ENCODE measurements around the gene MBTPS1.

The MBTPS1 gene

DNA sequence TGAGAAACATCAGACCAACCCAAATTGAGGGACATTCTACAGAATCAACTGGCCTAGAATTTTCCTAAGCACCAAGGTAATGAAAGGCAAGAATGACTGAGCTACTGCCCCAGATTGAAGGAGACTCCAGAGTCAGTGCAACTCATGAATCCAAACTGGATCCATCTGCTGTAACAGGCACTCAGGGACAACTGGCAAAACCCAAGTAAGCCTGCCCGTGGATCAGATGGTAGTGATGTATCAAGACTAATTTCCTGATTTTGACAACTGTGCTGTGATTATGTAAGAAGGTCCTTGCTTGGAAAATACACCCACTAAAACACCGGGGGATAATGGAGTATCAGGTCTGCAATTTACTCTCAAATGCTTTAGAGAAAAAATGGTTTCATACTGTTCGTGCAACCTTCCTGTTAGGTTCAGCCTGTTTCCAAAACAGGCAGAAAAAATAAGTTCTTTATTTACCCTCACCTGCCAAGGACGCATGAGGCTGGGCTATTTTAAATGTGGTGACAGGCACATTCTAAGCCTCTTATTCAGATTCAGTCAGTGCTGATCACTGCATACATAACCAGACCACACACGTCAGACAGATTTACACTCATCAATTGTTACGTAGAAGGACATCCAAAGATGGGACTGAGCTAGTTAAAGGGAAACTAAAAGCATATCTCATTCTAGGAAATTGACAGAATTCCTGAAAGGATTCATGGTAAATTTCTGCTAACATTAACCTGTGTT is 7.0 kb downstream of the MBTPS1 start:
- no peak for TF ChIP-seq ISL1 (CRISPR knock-in tag; IDR thresholded peaks at IDR 0.05)
- TF ChIP-seq ZFP3 (CRISPR knock-in tag; IDR thresholded peaks at IDR 0.05) = no peak
- TF ChIP-seq CSDC2 (CRISPR knock-in tag; IDR thresholded peaks at IDR 0.05) = no peak
- TF ChIP-seq ESRRG (CRISPR knock-in tag; IDR thresholded peaks at IDR 0.05) = no peak
- no peak for TF ChIP-seq BACH2 (CRISPR knock-in tag; IDR thresholded peaks at IDR 0.05; ENCODE audit: borderline replicate concordance)
- TF ChIP-seq, protein P1, sequence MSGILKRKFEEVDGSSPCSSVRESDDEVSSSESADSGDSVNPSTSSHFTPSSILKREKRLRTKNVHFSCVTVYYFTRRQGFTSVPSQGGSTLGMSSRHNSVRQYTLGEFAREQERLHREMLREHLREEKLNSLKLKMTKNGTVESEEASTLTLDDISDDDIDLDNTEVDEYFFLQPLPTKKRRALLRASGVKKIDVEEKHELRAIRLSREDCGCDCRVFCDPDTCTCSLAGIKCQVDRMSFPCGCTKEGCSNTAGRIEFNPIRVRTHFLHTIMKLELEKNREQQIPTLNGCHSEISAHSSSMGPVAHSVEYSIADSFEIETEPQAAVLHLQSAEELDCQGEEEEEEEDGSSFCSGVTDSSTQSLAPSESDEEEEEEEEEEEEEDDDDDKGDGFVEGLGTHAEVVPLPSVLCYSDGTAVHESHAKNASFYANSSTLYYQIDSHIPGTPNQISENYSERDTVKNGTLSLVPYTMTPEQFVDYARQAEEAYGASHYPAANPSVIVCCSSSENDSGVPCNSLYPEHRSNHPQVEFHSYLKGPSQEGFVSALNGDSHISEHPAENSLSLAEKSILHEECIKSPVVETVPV (CRISPR knock-in tag; IDR thresholded peaks at IDR 0.05) = no peak
- TF ChIP-seq, protein P2, sequence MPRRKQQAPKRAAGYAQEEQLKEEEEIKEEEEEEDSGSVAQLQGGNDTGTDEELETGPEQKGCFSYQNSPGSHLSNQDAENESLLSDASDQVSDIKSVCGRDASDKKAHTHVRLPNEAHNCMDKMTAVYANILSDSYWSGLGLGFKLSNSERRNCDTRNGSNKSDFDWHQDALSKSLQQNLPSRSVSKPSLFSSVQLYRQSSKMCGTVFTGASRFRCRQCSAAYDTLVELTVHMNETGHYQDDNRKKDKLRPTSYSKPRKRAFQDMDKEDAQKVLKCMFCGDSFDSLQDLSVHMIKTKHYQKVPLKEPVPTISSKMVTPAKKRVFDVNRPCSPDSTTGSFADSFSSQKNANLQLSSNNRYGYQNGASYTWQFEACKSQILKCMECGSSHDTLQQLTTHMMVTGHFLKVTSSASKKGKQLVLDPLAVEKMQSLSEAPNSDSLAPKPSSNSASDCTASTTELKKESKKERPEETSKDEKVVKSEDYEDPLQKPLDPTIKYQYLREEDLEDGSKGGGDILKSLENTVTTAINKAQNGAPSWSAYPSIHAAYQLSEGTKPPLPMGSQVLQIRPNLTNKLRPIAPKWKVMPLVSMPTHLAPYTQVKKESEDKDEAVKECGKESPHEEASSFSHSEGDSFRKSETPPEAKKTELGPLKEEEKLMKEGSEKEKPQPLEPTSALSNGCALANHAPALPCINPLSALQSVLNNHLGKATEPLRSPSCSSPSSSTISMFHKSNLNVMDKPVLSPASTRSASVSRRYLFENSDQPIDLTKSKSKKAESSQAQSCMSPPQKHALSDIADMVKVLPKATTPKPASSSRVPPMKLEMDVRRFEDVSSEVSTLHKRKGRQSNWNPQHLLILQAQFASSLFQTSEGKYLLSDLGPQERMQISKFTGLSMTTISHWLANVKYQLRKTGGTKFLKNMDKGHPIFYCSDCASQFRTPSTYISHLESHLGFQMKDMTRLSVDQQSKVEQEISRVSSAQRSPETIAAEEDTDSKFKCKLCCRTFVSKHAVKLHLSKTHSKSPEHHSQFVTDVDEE (CRISPR knock-in tag; IDR thresholded peaks at IDR 0.05) = no peak
- no peak for TF ChIP-seq RARB (CRISPR knock-in tag; IDR thresholded peaks at IDR 0.05)
- TF ChIP-seq, protein P3, sequence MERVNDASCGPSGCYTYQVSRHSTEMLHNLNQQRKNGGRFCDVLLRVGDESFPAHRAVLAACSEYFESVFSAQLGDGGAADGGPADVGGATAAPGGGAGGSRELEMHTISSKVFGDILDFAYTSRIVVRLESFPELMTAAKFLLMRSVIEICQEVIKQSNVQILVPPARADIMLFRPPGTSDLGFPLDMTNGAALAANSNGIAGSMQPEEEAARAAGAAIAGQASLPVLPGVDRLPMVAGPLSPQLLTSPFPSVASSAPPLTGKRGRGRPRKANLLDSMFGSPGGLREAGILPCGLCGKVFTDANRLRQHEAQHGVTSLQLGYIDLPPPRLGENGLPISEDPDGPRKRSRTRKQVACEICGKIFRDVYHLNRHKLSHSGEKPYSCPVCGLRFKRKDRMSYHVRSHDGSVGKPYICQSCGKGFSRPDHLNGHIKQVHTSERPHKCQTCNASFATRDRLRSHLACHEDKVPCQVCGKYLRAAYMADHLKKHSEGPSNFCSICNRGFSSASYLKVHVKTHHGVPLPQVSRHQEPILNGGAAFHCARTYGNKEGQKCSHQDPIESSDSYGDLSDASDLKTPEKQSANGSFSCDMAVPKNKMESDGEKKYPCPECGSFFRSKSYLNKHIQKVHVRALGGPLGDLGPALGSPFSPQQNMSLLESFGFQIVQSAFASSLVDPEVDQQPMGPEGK (CRISPR knock-in tag; IDR thresholded peaks at IDR 0.05; ENCODE audit: borderline replicate concordance) = no peak
- no peak for TF ChIP-seq TCF4 (CRISPR knock-in tag; IDR thresholded peaks at IDR 0.05; ENCODE audit: borderline replicate concordance)
- no peak for TF ChIP-seq ZNF70 (CRISPR knock-in tag; IDR thresholded peaks at IDR 0.05)
- TF ChIP-seq SNAI2 (CRISPR knock-in tag; IDR thresholded peaks at IDR 0.05) = no peak
- no peak for TF ChIP-seq TOX (CRISPR knock-in tag; IDR thresholded peaks at IDR 0.05; ENCODE audit: borderline replicate concordance)
- no peak for TF ChIP-seq PPARA (CRISPR knock-in tag; IDR thresholded peaks at IDR 0.05; ENCODE audit: borderline replicate concordance)
- TF ChIP-seq GLIS3 (CRISPR knock-in tag; IDR thresholded peaks at IDR 0.05) = no peak
- TF ChIP-seq, protein P4, sequence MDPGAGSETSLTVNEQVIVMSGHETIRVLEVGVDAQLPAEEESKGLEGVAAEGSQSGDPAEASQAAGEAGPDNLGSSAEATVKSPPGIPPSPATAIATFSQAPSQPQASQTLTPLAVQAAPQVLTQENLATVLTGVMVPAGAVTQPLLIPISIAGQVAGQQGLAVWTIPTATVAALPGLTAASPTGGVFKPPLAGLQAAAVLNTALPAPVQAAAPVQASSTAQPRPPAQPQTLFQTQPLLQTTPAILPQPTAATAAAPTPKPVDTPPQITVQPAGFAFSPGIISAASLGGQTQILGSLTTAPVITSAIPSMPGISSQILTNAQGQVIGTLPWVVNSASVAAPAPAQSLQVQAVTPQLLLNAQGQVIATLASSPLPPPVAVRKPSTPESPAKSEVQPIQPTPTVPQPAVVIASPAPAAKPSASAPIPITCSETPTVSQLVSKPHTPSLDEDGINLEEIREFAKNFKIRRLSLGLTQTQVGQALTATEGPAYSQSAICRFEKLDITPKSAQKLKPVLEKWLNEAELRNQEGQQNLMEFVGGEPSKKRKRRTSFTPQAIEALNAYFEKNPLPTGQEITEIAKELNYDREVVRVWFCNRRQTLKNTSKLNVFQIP (CRISPR knock-in tag; IDR thresholded peaks at IDR 0.05; ENCODE audit: borderline replicate concordance, low read depth) = no peak
- TF ChIP-seq, protein P5, sequence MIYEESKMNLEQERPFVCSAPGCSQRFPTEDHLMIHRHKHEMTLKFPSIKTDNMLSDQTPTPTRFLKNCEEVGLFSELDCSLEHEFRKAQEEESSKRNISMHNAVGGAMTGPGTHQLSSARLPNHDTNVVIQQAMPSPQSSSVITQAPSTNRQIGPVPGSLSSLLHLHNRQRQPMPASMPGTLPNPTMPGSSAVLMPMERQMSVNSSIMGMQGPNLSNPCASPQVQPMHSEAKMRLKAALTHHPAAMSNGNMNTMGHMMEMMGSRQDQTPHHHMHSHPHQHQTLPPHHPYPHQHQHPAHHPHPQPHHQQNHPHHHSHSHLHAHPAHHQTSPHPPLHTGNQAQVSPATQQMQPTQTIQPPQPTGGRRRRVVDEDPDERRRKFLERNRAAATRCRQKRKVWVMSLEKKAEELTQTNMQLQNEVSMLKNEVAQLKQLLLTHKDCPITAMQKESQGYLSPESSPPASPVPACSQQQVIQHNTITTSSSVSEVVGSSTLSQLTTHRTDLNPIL (CRISPR knock-in tag; IDR thresholded peaks at IDR 0.05; ENCODE audit: low read depth) = no peak
- no peak for TF ChIP-seq ZFP30 (CRISPR knock-in tag; IDR thresholded peaks at IDR 0.05)
- no peak for TF ChIP-seq ZNF8 (CRISPR knock-in tag; IDR thresholded peaks at IDR 0.05)
- no peak for TF ChIP-seq ZNF565 (CRISPR knock-in tag; conservative IDR thresholded peaks at IDR 0.05; ENCODE audit: low read depth)
- ATAC-seq = no peak

DNA sequence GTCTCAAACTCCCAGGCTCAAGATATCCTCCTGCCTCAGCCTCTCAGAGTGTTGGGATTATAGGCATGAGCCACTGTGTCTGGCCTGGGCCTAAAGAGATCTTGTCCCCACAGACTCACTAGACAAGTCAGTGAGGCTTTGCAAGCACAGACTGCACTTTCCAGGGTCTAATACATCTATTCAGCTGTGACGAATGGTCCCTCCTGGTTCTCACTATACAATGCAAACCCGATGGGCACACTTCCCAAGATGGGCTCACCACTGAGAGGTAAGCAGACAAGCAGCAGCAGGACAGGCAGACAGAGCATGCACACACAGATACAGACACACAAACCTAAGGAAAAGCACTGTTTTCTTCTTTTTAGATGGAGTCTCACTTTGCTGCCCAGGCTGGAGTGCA is 8.8 kb downstream of the MBTPS1 start:
- ATAC-seq = no peak

More for the DNA sequence above, 8.8 kb downstream of the MBTPS1 start:
- TF ChIP-seq RARB (CRISPR knock-in tag; IDR thresholded peaks at IDR 0.05) = no peak
- TF ChIP-seq, protein P2 (CRISPR knock-in tag; IDR thresholded peaks at IDR 0.05) = no peak
- no peak for TF ChIP-seq ISL1 (CRISPR knock-in tag; IDR thresholded peaks at IDR 0.05)
- no peak for TF ChIP-seq TCF4 (CRISPR knock-in tag; IDR thresholded peaks at IDR 0.05; ENCODE audit: borderline replicate concordance)
- TF ChIP-seq, protein P5 (CRISPR knock-in tag; IDR thresholded peaks at IDR 0.05; ENCODE audit: low read depth) = no peak
